ENCODE data around the gene SIKE1. TPM values are rescaled to one million over a fixed set of nuclear protein-coding genes. Genes with fewer than 3 reads are reported as not detected.

SIKE1 gene
- polyA plus RNA-seq, 3 donors, result 15.2 to 30.4 (median 26.9) TPM

- no peaks in the 10 kb centered on the region for H3K79me2 ChIP-seq (ENCODE audit: insufficient read depth, low read length)
- H3K36me3 Mint-ChIP-seq, result no peaks in the 10 kb centered on the region
- intact Hi-C loops (cut with micrococcal nuclease), result no loop called here
- peaks cover 0 to 5% (median 3%) of the 10 kb centered on the region in 3 donors for H3K27me3 Mint-ChIP-seq (ENCODE audit: low read depth in 3 of 3)
- H3K4me3 ChIP-seq (replicated peaks in 1 of 3; ENCODE audit: low read depth in 2 of 3, low read length in 3 of 3), result no peak overlapping the region
- peaks cover 5 to 26% (median 13%) of the 10 kb centered on the region in 7 donors for H3K9me3 Mint-ChIP-seq
- H2AFZ ChIP-seq (ENCODE audit: insufficient read depth, low read depth, low read length, poor library complexity, severe bottlenecking), result no peak overlapping the region
- peaks cover 0 to 11% of the 10 kb centered on the region in 2 donors for H3K9me3 ChIP-seq (replicated peaks in 1 of 2; ENCODE audit: control insufficient read depth in 1 of 2, insufficient read depth in 1 of 2, low read length in 2 of 2)
- 94% methylated on average over 5 of the region's 5 CpGs for WGBS (ENCODE audit: insufficient coverage)
- H3K4me3 Mint-ChIP-seq, result no peak overlapping the region
- H3K9ac ChIP-seq (ENCODE audit: insufficient read depth, low read length, poor library complexity, severe bottlenecking), result no peak overlapping the region
- no peaks in the 10 kb centered on the region for H3K27me3 ChIP-seq (ENCODE audit: control insufficient read depth in 2 of 2, insufficient read depth in 2 of 2, low read length in 2 of 2)
- no peaks in the 10 kb centered on the region for H3K4me1 ChIP-seq (ENCODE audit: control insufficient read depth in 1 of 2, insufficient read depth in 2 of 2, low read length in 2 of 2)
- H3K36me3 ChIP-seq (replicated peaks in 1 of 2; ENCODE audit: control insufficient read depth in 1 of 2, insufficient read depth in 2 of 2, low read length in 2 of 2), result no peaks in the 10 kb centered on the region
- no peak overlapping the region for H3K27ac Mint-ChIP-seq
- H3K4me1 Mint-ChIP-seq, result no peaks in the 10 kb centered on the region
- TF ChIP-seq CTCF (IDR thresholded peaks at IDR 0.05), result no peak
- no peak overlapping the region for H3K27ac ChIP-seq (ENCODE audit: low read depth in 1 of 2, low read length in 2 of 2)
- no peak overlapping the region for H3K4me2 ChIP-seq (replicated peaks; ENCODE audit: extremely low read depth, low read length, poor library complexity, severe bottlenecking)
- no peaks in the 10 kb centered on the region for H4K20me1 ChIP-seq (ENCODE audit: insufficient read depth, low read length)
- DNase-seq, result no peak
Measured at GRCh38 chr1:114828251-114828650, 47.8 kb upstream of the SIKE1 start.

GRCh38 chr1:114821978-114822377 is 41.5 kb upstream of the SIKE1 start:
- Mint-ChIP-seq H3K27me3 (ENCODE audit: low read depth in 3 of 3) (peaks cover 1 to 5% (median 4%) of the 10 kb centered on the region in 3 donors), H3K4me3 (no peak overlapping the region), H3K9me3 (peaks cover 5 to 17% (median 13%) of the 10 kb centered on the region in 7 donors), H3K27ac (no peak overlapping the region), H3K36me3 (no peaks in the 10 kb centered on the region), H3K4me1 (no peaks in the 10 kb centered on the region)
- no peak overlapping the region for H3K4me2 ChIP-seq (replicated peaks; ENCODE audit: extremely low read depth, low read length, poor library complexity, severe bottlenecking)
- no peak overlapping the region for H3K27ac ChIP-seq (ENCODE audit: low read depth in 1 of 2, low read length in 2 of 2)
- no peaks in the 10 kb centered on the region for H3K27me3 ChIP-seq (ENCODE audit: control insufficient read depth in 2 of 2, insufficient read depth in 2 of 2, low read length in 2 of 2)
- H3K4me3 ChIP-seq (replicated peaks in 1 of 3; ENCODE audit: low read depth in 2 of 3, low read length in 3 of 3), result no peak overlapping the region
- no peaks in the 10 kb centered on the region for H3K4me1 ChIP-seq (ENCODE audit: control insufficient read depth in 1 of 2, insufficient read depth in 2 of 2, low read length in 2 of 2)
- no peaks in the 10 kb centered on the region for H4K20me1 ChIP-seq (ENCODE audit: insufficient read depth, low read length)
- H3K9ac ChIP-seq (ENCODE audit: insufficient read depth, low read length, poor library complexity, severe bottlenecking), result no peak overlapping the region
- intact Hi-C loops (cut with micrococcal nuclease), result no loop called here
- no peaks in the 10 kb centered on the region for H3K79me2 ChIP-seq (ENCODE audit: insufficient read depth, low read length)
- H3K36me3 ChIP-seq (replicated peaks in 1 of 2; ENCODE audit: control insufficient read depth in 1 of 2, insufficient read depth in 2 of 2, low read length in 2 of 2), result no peaks in the 10 kb centered on the region
- H3K9me3 ChIP-seq (replicated peaks in 1 of 2; ENCODE audit: control insufficient read depth in 1 of 2, insufficient read depth in 1 of 2, low read length in 2 of 2), result peaks cover 7 to 9% of the 10 kb centered on the region in 2 donors
- no peak for DNase-seq
- H2AFZ ChIP-seq (ENCODE audit: insufficient read depth, low read depth, low read length, poor library complexity, severe bottlenecking), result no peak overlapping the region
- no peak for TF ChIP-seq CTCF (IDR thresholded peaks at IDR 0.05)

All from CD14-positive monocyte (primary cell).